PC-9 (cell line): ENCODE data around the gene DHX8. TPM values are rescaled to one million over a fixed set of nuclear protein-coding genes. Genes with fewer than 3 reads are reported as not detected.

Experiments
- BruUV-seq: library from RNA; stranded (reverse); fragments of 400-500 nt; replicated peaks from 2 replicates; lab custom pipeline; 2021; lab: Mats Ljungman, UMichigan
- CTCF ChIA-PET: fragments of 300-600 bp; sonication (Branson Sonifier 250); formaldehyde crosslinking; loops from one replicate; lab custom pipeline; 2022; ENCODE audit warnings: antibody characterized with exemption; lab: Charles Lee
- POLR2A ChIA-PET: fragments of 300-600 bp; sonication (Branson Sonifier 250); formaldehyde crosslinking; loops from one replicate; lab custom pipeline; 2022; ENCODE audit warnings: antibody characterized with exemption; ENCODE audit not compliant: unreplicated experiment; lab: Charles Lee
- DNase-seq, 2 experiments: peaks; one replicate each; pipeline versions ENCODE4 v3.0.0 to v3.0.0-alpha.2; 2015 to 2022; ENCODE audit warnings: mixed read lengths in 1 of 2
- H2AFZ ChIP-seq: fragments of 200-600 bp; sonication (generic); 2 replicates; pipeline ENCODE4 v1.8.1; 2017; ENCODE audit warnings: antibody characterized with exemption
- H3F3A ChIP-seq: fragments of 200-600 bp; sonication (generic); 2 replicates; pipeline ENCODE4 v1.8.1; 2017; ENCODE audit warnings: antibody characterized with exemption, mild to moderate bottlenecking, low read depth; ENCODE audit not compliant: insufficient read depth
- H3K27ac ChIP-seq: fragments of 200-600 bp; sonication (generic); 2 replicates; pipeline ENCODE4 v1.6.1; 2016; ENCODE audit warnings: mixed run types
- H3K27me3 ChIP-seq: fragments of 200-600 bp; sonication (generic); 2 replicates; pipeline ENCODE4 v1.6.1; 2016; ENCODE audit warnings: low read depth, mixed run types; ENCODE audit not compliant: insufficient read depth
- H3K36me3 ChIP-seq: fragments of 200-600 bp; sonication (generic); 2 replicates; pipeline ENCODE4 v1.6.1; 2016; ENCODE audit warnings: low read depth, mixed run types
- H3K4me1 ChIP-seq: fragments of 200-600 bp; sonication (generic); replicated peaks from 2 replicates; pipeline ENCODE4 v1.6.1; 2016; ENCODE audit warnings: mixed run types; ENCODE audit not compliant: insufficient read depth
- H3K4me2 ChIP-seq: fragments of 200-600 bp; sonication (generic); 2 replicates; pipeline ENCODE4 v1.6.1; 2017; ENCODE audit warnings: mixed run types
- H3K4me3 ChIP-seq: fragments of 200-600 bp; sonication (generic); 2 replicates; pipeline ENCODE4 v1.6.1; 2016; ENCODE audit warnings: mixed run types
- H3K79me2 ChIP-seq: fragments of 200-600 bp; sonication (generic); 2 replicates; pipeline ENCODE4 v1.6.1; 2017; ENCODE audit warnings: low read depth, mixed run types
- H3K9me2 ChIP-seq: fragments of 200-600 bp; sonication (generic); 2 replicates; pipeline ENCODE4 v1.8.1; 2017; ENCODE audit warnings: mild to moderate bottlenecking; ENCODE audit not compliant: insufficient read depth
- H3K9me3 ChIP-seq: fragments of 200-600 bp; sonication (generic); 2 replicates; pipeline ENCODE4 v1.8.1; 2016; ENCODE audit warnings: low read depth; ENCODE audit not compliant: insufficient read depth
- H4K20me1 ChIP-seq: fragments of 200-600 bp; sonication (generic); 2 replicates; pipeline ENCODE4 v1.8.1; 2017; ENCODE audit not compliant: insufficient read depth
- EZH2 ChIP-seq: fragments of 200-600 bp; sonication (generic); IDR thresholded peaks from 2 replicates; pipeline ENCODE4 v1.8.0; 2017; ENCODE audit warnings: antibody characterized with exemption, low read depth
- intact Hi-C: fragments of 100-400 bp; cut with micrococcal nuclease; formaldehyde crosslinking; loops from one replicate; pipeline ENCODE4 v1.10.0; 2022; ENCODE audit not compliant: unreplicated experiment
- total RNA-seq: library from RNA; stranded (reverse); gene quantifications from 2 replicates; pipeline ENCODE4 v1.2.3, GENCODE V29; 2021
- TF ChIP-seq, protein P1 (sequence below): fragments of 200-600 bp; sonication (generic); conservative IDR thresholded peaks from 2 replicates; pipeline ENCODE4 v1.6.1; 2017; ENCODE audit warnings: mixed run types, antibody characterized with exemption, mild to moderate bottlenecking, moderate library complexity

Gene DHX8
- total RNA-seq, 1 experiment from 2014 or later: 55.4 TPM

- no peaks in the 10 kb centered on the region for H3K9me2 ChIP-seq
- ChIA-PET CTCF (no interaction called here), POLR2A (interaction anchor here (0.6 kb wide), 1 partner anchor 1531 kb away, joined by 4 read pairs; no protein-coding TSS in a partner anchor)
- H4K20me1 ChIP-seq: no peaks in the 10 kb centered on the region
- intact Hi-C loops: no loop called here
- no TSS peak for BruUV-seq
- no peaks in the 10 kb centered on the region for H3K36me3 ChIP-seq
- H3K79me2 ChIP-seq: peaks cover 21% of the 10 kb centered on the region
- peak overlapping the region; percentile 92 for H3K4me2 ChIP-seq
- peak overlapping the region; percentile 85; the same call in 1 of the 2 replicates for H3K4me3 ChIP-seq
- H3K9me3 ChIP-seq: no peaks in the 10 kb centered on the region
- no peak overlapping the region for H3K27ac ChIP-seq
- H3F3A ChIP-seq: peaks cover 27% of the 10 kb centered on the region
- peaks cover 28% of the 10 kb centered on the region for H3K4me1 ChIP-seq
- H2AFZ ChIP-seq: no peak overlapping the region
- H3K27me3 ChIP-seq: no peaks in the 10 kb centered on the region
- no peak for DNase-seq
- TF ChIP-seq EZH2: no peak
- TF ChIP-seq, protein P1, sequence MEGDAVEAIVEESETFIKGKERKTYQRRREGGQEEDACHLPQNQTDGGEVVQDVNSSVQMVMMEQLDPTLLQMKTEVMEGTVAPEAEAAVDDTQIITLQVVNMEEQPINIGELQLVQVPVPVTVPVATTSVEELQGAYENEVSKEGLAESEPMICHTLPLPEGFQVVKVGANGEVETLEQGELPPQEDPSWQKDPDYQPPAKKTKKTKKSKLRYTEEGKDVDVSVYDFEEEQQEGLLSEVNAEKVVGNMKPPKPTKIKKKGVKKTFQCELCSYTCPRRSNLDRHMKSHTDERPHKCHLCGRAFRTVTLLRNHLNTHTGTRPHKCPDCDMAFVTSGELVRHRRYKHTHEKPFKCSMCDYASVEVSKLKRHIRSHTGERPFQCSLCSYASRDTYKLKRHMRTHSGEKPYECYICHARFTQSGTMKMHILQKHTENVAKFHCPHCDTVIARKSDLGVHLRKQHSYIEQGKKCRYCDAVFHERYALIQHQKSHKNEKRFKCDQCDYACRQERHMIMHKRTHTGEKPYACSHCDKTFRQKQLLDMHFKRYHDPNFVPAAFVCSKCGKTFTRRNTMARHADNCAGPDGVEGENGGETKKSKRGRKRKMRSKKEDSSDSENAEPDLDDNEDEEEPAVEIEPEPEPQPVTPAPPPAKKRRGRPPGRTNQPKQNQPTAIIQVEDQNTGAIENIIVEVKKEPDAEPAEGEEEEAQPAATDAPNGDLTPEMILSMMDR: no peak
These were observed 63.4 kb downstream of the DHX8 start for GRCh38 chr17:43547189-43547550.

DNA sequence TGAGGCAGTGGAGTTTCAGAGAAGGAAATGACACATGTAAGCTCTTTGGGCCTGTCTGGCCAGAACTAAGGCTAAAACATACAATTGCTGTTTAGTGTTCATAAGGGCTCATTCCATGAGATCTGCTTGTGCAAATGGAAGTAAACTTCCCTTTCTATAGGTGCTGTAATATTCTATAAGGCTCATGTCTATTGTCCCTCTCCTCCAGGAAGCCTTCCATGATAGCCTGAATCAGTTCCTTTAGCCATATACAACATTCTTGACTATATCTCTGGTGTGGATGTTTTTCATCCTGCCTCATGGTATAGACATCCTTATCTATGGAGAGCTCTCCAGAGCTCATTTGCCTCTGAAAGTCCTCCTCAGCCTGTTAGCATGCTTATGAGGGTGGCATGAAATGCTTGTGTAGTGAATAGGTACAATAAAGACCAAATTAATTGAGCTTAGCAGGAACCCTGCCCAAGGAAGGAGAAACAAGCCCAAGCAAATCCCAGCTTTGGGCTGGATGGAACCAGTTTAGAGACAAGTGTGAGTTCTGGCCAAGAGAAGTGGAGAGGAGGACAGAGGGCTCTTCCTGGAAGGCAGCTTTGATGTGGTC is 64.0 kb downstream of the DHX8 start:
- H3K9me2 ChIP-seq: no peaks in the 10 kb centered on the region
- no peak for DNase-seq
- H3K79me2 ChIP-seq: peaks cover 15% of the 10 kb centered on the region
- ChIA-PET CTCF (no interaction called here), POLR2A (no interaction called here)
- no peaks in the 10 kb centered on the region for H3K36me3 ChIP-seq
- H3K27ac ChIP-seq: no peak overlapping the region
- H3K9me3 ChIP-seq: no peaks in the 10 kb centered on the region
- H2AFZ ChIP-seq: no peak overlapping the region
- no peak for TF ChIP-seq EZH2
- TF ChIP-seq, protein P1: no peak
- no peaks in the 10 kb centered on the region for H4K20me1 ChIP-seq
- H3K27me3 ChIP-seq: no peaks in the 10 kb centered on the region
- intact Hi-C loops: no loop called here
- H3K4me3 ChIP-seq: no peak overlapping the region
- H3K4me2 ChIP-seq: no peak overlapping the region
- BruUV-seq: no TSS peak
- H3K4me1 ChIP-seq: peaks cover 22% of the 10 kb centered on the region
- H3F3A ChIP-seq: peaks cover 27% of the 10 kb centered on the region

GRCh38 chr17:43548689-43549379 is 65.1 kb downstream of the DHX8 start:
- intact Hi-C loops: no loop called here
- POLR2A ChIA-PET: no interaction called here
- CTCF ChIA-PET: no interaction called here

More at GRCh38 chr17:43548689-43549379, 65.1 kb downstream of the DHX8 start:
- H2AFZ ChIP-seq: no peak overlapping the region
- H3K36me3 ChIP-seq: no peaks in the 10 kb centered on the region
- H3K9me2 ChIP-seq: no peaks in the 10 kb centered on the region
- peaks cover 20% of the 10 kb centered on the region for H3F3A ChIP-seq
- H4K20me1 ChIP-seq: no peaks in the 10 kb centered on the region
- H3K9me3 ChIP-seq: no peaks in the 10 kb centered on the region
- no peak overlapping the region for H3K27ac ChIP-seq
- no peaks in the 10 kb centered on the region for H3K27me3 ChIP-seq
- H3K4me3 ChIP-seq: no peak overlapping the region
- H3K4me1 ChIP-seq: peaks cover 11% of the 10 kb centered on the region
- BruUV-seq: no TSS peak
- TF ChIP-seq EZH2: no peak
- TF ChIP-seq, protein P1: no peak
- DNase-seq: no peak
- H3K79me2 ChIP-seq: peaks cover 5% of the 10 kb centered on the region
- no peak overlapping the region for H3K4me2 ChIP-seq
